ENCODE results near the gene CIDEB.
A peak's percentile ranks its signal among the peaks of the same experiment; 100 is the strongest.
"Not testable (repeated sequence)": the region's sequence is repeated elsewhere in the genome, so short reads cannot be mapped to it uniquely, and the experiment has no call there.

Gene CIDEB

GRCh38 chr14:24307575-24308341 is at the start of gene CIDEB:
Gene CIDEB (minus strand): TSS chr14:24307977. CDS start chr14:24307858, 119 bp downstream.
- DNase-seq (ENCODE audit: low read depth in 2 of 2) = peak in 1 of 2 donors; percentile 26

- no peak for DNase-seq (ENCODE audit: low read depth in 2 of 2)
Measured at GRCh38 chr14:24356208-24356607, 48.4 kb upstream of the CIDEB start.

GRCh38 chr14:24355009-24355408 is 47.2 kb upstream of the CIDEB start:
- no peak for DNase-seq (ENCODE audit: low read depth in 2 of 2)

- not testable (repeated sequence) for DNase-seq (ENCODE audit: low read depth in 2 of 2)
Measured at GRCh38 chr14:24354482-24354825, 46.7 kb upstream of the CIDEB start.

GRCh38 chr14:24353559-24354481 is 46.0 kb upstream of the CIDEB start:
- no peak for DNase-seq (ENCODE audit: low read depth in 2 of 2)

- DNase-seq (ENCODE audit: low read depth in 2 of 2) = no peak
Measured at GRCh38 chr14:24351517-24351916, 43.7 kb upstream of the CIDEB start.

- DNase-seq (ENCODE audit: low read depth in 2 of 2) = no peak
Measured at GRCh38 chr14:24349742-24350141, 42.0 kb upstream of the CIDEB start.

GRCh38 chr14:24348186-24348585 is 40.4 kb upstream of the CIDEB start:
- DNase-seq (ENCODE audit: low read depth in 2 of 2) = no peak

- DNase-seq (ENCODE audit: low read depth in 2 of 2) = no peak
Measured at GRCh38 chr14:24347134-24347533, 39.4 kb upstream of the CIDEB start.

GRCh38 chr14:24343795-24344660 is 36.3 kb upstream of the CIDEB start:
- DNase-seq (ENCODE audit: low read depth in 2 of 2) = no peak

- no peak for DNase-seq (ENCODE audit: low read depth in 2 of 2)
Measured at GRCh38 chr14:24342889-24343288, 35.1 kb upstream of the CIDEB start.

- DNase-seq (ENCODE audit: low read depth in 2 of 2) = no peak
Measured at GRCh38 chr14:24340606-24341005, 32.8 kb upstream of the CIDEB start.

- DNase-seq (ENCODE audit: low read depth in 2 of 2) = peak; percentile 28 to 53
Measured at GRCh38 chr14:24339284-24340151, 31.7 kb upstream of the CIDEB start, which contains the start of gene RIPK3. Gene RIPK3 (minus strand): TSS chr14:24339991. CDS start chr14:24339826, 165 bp downstream.

- no peak for DNase-seq (ENCODE audit: low read depth in 2 of 2)
Measured at GRCh38 chr14:24338843-24339242, 31.1 kb upstream of the CIDEB start.

- no peak for DNase-seq (ENCODE audit: low read depth in 2 of 2)
Measured at GRCh38 chr14:24337824-24338175, 30.0 kb upstream of the CIDEB start.

GRCh38 chr14:24337144-24337823 is 29.5 kb upstream of the CIDEB start:
- DNase-seq (ENCODE audit: low read depth in 2 of 2) = no peak

- no peak for DNase-seq (ENCODE audit: low read depth in 2 of 2)
Measured at GRCh38 chr14:24335461-24336171, 27.8 kb upstream of the CIDEB start.

- DNase-seq (ENCODE audit: low read depth in 2 of 2) = no peak
Measured at GRCh38 chr14:24334431-24335291, 26.9 kb upstream of the CIDEB start, which contains the start of gene ADCY4. Gene ADCY4 (minus strand): TSS chr14:24335071. CDS start chr14:24334652, 419 bp downstream.

Data from stimulated activated CD8-positive, alpha-beta memory T cell treated with anti-CD3 and anti-CD28 coated beads, Interleukin-7, amount 100 ng/mL, for 4 hours (primary cell).